ENCODE results near the gene MAPKAPK2. TPM values are rescaled to one million over a fixed set of nuclear protein-coding genes. Genes with fewer than 3 reads are reported as not detected.

Gene MAPKAPK2
- polyA plus RNA-seq, 1 of the 3 experiments (the other 2 are of a cell fraction) = 46.8 TPM

- no peak for TF ChIP-seq IRF3 (IDR thresholded peaks at IDR 0.05; ENCODE audit: low read depth, low read length)
Measured at GRCh38 chr1:206702803-206703202, 18.1 kb downstream of the MAPKAPK2 start (continued).

DNA sequence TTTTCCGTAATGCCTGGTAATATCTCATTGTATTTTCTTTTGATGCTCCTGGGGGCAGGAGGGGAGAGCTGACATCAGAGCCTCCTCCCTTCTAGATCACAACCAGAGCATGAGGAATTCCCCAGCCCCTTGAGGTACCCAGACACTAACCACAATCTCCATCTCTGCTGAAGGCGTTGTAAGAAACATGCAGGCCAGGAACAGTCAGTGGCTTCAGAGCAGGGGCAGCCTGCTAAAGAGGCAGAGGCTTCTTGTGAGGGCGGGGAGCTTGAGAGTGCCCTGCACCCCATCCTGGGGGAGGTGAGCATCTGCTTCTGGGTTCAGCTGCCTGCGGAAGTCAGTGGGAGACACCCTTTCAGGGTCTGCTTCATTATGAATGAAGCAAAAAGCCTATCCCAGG lies 19.0 kb downstream of the MAPKAPK2 start:
- no peaks in the 10 kb centered on the region for H3K9me3 ChIP-seq
- WGBS (ENCODE audit: low lambda C conversion rate) = 87% methylated on average over 3 of the region's 4 CpGs
- no peaks in the 10 kb centered on the region for H3K36me3 ChIP-seq (replicated peaks in 1 of 2; ENCODE audit: control insufficient read depth in 1 of 2, insufficient read depth in 2 of 2, low read length in 1 of 2)
- no peak overlapping the region for H2AFZ ChIP-seq (ENCODE audit: low read depth)
- ChIA-PET POLR2A (no interaction called here), CTCF (interaction anchor here (1.4 to 2.8 kb wide), 3 partner anchors 13 to 40 kb away, joined by 4 to 9 read pairs (median 6); no protein-coding TSS in a partner anchor)
- DNase-seq = no peak
- TF ChIP-seq NFIC (IDR thresholded peaks at IDR 0.05; ENCODE audit: borderline replicate concordance) = no peak
- no peak for TF ChIP-seq GATA2 (CRISPR knock-in tag; IDR thresholded peaks at IDR 0.05)
- no peak for TF ChIP-seq CTCF (IDR thresholded peaks at IDR 0.05)
- no peak for TF ChIP-seq USF1 (IDR thresholded peaks at IDR 0.05; ENCODE audit: borderline replicate concordance, low read depth)
- no peak for TF ChIP-seq SMC3 (IDR thresholded peaks at IDR 0.05; ENCODE audit: low read depth, low read length)
- TF ChIP-seq TAF1 (IDR thresholded peaks at IDR 0.05; ENCODE audit: borderline replicate concordance, low read depth, low read length) = no peak
- TF ChIP-seq FOXJ3 (CRISPR knock-in tag; IDR thresholded peaks at IDR 0.05) = no peak
- TF ChIP-seq ELF1 (IDR thresholded peaks at IDR 0.05) = no peak
- no peak for TF ChIP-seq MEF2A (IDR thresholded peaks at IDR 0.05; ENCODE audit: borderline replicate concordance, low read depth)
- TF ChIP-seq TCF12 (IDR thresholded peaks at IDR 0.05) = no peak
- TF ChIP-seq, protein P1, sequence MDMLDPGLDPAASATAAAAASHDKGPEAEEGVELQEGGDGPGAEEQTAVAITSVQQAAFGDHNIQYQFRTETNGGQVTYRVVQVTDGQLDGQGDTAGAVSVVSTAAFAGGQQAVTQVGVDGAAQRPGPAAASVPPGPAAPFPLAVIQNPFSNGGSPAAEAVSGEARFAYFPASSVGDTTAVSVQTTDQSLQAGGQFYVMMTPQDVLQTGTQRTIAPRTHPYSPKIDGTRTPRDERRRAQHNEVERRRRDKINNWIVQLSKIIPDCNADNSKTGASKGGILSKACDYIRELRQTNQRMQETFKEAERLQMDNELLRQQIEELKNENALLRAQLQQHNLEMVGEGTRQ (IDR thresholded peaks at IDR 0.05; ENCODE audit: borderline replicate concordance, low read depth, low read length) = no peak
- no peak for TF ChIP-seq CHD2 (IDR thresholded peaks at IDR 0.05; ENCODE audit: low read length, partially characterized antibody)
- H3K4me1 ChIP-seq (ENCODE audit: control insufficient read depth in 1 of 2, insufficient read depth in 2 of 2, low read depth in 1 of 2, low read length in 1 of 2) = peaks cover 23 to 38% of the 10 kb centered on the region in 2 experiments; a peak in 2 of 4 replicates
- H3K9ac ChIP-seq = no peak overlapping the region
- no peak overlapping the region for H3K4me3 ChIP-seq (ENCODE audit: low read depth in 2 of 2, low read length in 1 of 2)
- no peaks in the 10 kb centered on the region for H3K27me3 ChIP-seq (ENCODE audit: insufficient read depth)
- no peaks in the 10 kb centered on the region for H3K9me2 ChIP-seq
- peaks cover 97% of the 10 kb centered on the region for H3K79me2 ChIP-seq (ENCODE audit: insufficient read depth)
- H3K27ac ChIP-seq (ENCODE audit: low read depth in 2 of 2, low read length in 1 of 2) = no peak overlapping the region
- no peaks in the 10 kb centered on the region for H3F3A ChIP-seq (replicated peaks; ENCODE audit: insufficient read depth)
- H3K4me2 ChIP-seq = no peak overlapping the region
- peaks cover 100% of the 10 kb centered on the region for H4K20me1 ChIP-seq (ENCODE audit: insufficient read depth)

Data from SK-N-SH (cell line).